ENCODE data around the gene TAS2R38.

- TF ChIP-seq CTCF (IDR thresholded peaks at IDR 0.05; ENCODE audit: insufficient read depth, low read depth, low read length) (no peak), EZH2 (IDR thresholded peaks at IDR 0.05; ENCODE audit: insufficient read depth, low read length) (no peak)
Observed at GRCh38 chr7:141952461-141952860, 21.1 kb downstream of the TAS2R38 start.

All from astrocyte (in vitro differentiated cells and primary cell).